ENCODE results near the gene CMTM8.

Gene CMTM8

DNA sequence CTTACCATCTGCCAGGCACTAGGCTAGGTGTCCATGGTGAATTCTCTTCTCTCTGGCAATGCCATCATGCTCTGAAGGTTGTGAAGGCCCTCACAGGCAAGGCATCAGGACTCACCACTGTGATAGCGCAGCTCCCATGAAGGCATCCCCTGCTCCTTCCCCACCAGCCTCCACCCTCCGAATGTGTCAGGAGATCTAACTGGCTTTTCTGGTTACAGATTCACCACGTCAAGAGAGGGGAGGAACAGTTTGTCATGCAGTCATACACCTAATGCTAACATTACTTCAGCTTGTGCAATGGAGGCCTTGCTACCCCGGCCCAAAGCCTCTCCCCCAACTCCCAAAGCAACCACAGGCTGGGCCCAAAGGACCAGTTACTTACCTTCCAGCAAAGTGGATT, 8.9 kb upstream of the CMTM8 start:
- DNase-seq = no peak

DNA sequence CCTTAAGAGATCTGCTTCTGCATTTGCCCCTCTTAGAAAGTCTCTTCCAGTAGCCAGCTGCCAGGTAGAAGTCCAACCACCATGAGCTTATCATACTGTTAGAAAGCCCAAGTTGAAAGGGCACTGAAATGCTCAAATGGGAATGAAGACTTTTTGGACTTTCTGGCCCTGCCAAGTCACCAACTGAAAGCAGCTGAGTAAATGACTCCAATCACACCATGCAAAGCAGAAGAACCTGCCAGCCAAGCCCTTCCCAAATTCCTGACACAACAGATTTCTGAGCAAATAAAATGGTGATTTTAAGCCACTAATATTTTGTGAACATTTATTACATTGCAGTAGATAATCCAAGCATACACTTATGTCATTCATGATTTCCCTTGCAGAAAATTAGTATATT, 2.1 kb upstream of the CMTM8 start:
- DNase-seq = no peak

DNA sequence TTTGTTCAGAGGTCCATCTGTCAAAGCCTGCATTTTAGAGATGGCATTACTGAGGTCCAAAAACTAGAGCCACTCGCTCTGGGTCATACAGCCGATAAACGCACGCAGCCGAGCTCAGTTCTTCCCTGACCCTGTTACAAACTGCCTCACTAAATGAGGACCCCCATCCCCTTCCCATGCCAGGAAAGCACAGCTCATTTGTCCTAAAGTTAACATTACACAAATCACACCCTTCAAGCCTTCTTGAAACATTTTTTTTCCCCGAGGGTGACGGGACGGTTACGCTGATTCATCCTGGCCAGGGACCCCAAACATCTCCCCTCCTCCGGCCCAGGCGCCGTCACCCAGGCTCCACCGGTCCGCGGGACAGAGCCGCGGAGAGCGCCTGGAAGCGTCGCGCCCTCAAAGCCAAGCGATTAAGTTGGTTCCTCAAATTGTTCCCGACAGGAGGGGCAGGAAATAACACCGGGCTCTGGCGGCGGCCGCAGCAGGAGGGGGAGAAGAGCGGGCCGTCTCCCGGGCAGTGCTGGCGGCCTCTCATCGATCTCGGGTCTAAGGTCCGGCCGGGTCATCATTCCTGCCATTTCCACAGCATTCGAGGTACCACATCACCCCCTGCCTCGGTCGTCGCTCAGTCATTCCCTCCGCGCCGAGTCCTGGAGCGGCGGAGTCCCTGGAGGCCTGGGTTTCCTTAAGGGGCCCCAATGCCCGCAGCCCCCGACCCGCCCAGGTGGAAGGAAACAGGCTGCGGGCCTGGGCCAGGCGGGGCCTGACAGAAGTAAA, 619 bp upstream of the CMTM8 start:
- DNase-seq = no peak

DNA sequence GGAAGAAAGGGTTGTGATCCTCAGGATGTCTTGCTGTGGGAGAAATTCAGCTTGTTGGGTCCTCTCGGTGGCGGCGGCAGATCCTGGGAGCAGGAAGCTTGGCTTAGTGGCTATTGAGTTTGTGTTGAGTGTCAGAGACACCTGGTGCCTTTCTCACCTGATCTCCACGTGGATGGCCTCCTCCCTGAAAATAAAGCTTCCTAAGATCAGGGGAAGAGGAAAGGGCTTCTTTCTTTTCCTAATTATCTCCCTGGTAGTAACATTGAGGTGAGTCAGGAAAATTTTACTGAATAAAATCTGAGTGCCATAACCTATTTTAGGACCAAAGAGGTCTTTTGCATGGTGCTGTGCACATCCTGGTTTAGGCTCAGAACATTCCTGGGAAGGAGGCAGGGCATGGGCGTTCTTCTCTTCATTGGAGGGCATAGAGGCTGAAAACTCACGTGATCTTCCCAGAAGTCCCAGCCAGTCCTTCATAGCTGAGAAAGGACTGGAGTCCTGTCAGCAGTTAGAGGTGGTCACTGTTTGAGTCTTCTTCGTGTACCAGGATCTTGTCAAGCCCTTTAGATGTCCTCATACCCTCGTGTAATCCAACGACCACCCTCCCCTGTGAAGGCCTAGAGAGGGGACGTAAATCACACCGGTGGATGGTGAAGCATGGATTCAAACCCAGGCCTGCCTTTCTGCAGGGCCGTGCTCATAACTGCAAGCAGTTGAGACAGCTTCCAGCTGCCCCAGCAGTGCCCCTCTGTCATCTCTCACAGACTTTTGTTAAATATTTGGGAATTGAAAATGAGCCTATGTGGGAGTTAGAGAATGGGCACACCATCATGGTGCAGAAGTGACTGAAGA, 1.1 kb downstream of the CMTM8 start:
- DNase-seq = no peak

DNA sequence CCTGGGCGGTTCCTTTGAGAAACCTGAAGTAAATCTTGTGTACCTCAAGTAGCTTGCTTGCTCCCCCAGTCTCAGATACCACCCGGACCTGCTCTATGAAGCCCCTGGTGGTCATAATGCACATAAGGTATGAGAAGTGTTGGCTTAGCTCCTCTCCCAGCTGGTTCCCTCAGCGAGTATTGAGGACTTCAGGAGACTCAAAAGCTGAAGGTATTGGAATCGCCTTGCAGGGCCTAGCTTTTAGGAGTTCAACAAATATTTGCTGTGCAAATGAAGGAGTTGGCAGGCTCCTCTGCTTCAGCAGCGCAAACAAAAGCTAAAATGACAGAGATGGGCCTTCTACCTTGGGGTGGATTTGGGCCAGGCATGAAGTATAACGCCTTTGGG, 1.7 kb downstream of the CMTM8 start:
- peak; percentile 5 for DNase-seq

DNA sequence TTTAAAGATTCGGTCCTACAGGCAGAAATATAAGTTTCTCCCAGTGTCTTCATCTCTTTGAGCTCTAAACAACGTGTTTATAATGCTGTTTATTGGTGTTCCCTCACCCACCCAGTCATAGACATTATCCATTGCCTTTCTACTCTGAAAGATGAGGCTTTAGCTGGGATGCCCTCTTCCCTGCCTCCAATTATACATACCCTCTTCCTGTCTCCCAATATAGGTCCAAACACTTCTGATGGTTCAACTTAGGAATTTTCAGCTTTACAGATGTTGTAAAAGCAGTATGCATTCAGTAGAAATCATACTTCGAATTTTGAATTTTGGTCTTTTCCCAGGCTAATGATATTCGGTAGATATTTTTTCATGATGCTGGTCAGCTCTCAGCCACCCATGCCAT, 2.6 kb downstream of the CMTM8 start:
- no peak for DNase-seq

DNA sequence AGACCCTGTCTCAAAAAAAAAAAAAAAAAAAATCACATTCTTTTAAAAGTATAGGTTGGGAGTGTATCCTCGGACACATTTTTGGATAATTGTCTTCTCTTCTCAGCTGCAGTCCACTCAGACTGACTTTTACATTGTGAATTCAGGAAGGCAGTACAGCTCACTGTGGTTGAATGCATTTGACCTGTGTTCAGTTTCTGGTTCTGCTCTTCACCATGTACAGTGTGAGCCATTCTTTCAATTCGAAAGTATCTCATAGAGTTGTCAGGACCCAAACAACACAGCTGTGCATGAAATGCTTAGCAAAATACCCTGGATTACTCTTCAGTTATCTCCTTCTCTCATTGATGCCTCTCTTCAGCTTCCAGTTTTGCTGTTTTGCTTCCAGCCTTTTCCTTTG, 5.0 kb downstream of the CMTM8 start:
- no peak for DNase-seq

DNA sequence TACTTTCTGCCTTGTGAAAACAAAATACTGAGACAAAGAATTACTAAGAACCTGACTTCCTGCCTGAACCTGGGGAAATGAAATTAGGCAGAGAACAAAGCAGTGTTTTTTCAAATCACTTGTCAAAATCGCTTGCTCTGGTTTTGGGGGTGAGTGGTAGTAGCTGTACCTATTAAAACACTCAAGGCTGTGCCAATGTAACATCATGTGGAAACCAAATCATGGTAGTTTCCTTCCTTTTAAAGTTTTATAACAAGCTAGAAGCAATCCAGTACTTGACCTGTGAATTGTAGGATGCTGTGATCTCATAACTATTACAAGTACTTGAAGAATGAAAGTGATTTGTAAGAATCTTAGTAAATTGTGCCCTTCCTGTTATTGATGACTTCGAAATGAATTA, 6.7 kb downstream of the CMTM8 start:
- DNase-seq = no peak

DNA sequence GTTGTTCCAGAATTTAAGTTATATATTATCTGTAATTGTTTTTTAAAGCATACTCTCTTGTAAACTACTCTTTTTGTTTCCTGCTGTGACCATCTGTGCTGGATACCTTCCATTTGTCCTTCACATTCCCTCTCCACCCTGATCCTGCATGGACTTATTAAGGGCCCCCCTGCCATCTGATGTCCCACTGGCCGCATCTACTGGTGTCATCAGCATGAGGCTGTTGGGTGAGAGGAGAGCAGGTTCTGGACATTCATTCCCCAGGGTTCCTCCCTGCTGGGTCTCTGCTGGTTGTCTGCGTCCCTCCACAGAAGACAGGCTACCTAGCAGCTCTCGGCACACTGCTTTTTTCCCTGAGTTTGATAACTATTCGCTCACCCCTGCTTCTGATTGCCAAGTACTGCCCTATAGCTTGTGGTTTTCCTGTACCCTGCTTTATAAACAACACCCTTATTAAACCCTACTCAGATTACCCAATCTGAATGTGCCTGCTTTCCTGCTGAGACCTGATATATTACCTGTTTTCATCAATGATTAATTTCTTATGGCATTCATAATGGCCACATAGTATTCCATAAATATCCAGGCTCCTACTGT, 7.7 kb downstream of the CMTM8 start:
- no peak for DNase-seq

DNA sequence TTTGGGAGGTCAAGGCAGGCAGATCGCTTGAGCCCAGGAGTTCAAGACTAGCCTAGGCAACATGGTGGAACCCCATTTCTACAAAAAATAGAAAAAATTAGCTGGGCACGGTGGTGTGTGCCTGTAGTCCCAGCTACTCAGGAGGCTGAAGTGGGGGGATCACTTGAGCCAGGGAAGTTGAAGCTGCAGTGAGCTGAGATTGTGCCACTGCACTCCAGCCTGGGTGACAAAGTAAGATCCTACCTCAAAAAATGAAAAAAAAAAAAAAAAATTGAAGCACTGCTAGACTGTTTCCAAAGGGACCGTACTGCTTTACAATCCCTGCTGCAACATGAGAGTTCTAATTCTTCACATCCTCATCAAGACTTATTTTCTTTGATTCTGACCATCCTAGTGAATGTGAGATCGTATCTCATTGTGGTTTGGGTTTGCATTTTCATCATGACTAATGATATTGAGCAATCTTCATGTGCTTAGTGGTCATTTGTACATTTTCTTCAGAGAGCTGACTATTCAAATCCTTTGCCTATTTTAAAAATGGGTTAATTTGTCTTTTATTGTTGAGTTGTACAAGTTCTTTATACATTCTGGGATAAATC, 10.8 kb downstream of the CMTM8 start:
- DNase-seq = no peak

DNA sequence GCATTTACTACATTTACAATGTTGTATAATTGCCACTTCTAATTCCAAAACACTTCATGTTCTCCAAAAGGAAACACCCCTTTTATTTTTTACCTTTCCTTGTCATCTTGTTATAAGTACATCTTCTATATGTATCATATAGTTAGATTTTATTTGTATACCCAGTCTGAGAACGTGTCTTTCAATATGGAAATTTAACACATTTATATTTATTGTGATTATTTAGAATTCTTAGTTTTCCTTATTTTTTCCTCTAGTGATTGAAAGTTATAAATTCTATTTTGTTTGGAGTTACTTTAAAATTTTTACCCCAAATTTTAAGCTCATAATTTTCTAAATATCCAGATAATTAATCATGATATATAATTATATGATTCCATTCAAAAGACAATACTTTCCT, 15.8 kb downstream of the CMTM8 start:
- DNase-seq = no peak

DNA sequence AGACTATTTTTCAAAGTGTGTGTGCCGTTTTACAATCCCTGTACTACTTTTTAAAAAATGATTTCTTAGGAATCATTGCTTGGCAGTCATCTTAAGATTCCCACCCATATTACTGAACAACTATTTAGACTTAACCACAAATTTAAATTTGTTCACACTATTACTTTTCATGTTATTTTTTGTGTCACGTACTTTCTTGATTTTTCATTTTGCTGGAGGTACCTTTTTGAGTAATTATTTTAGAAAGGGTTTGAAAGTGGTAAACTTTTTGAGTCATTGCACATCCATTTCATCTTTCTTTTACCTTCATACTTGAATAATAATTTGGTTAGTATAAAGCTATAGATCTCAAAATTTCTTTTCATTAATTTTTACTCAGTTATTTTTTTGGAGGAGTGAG, 16.9 kb downstream of the CMTM8 start:
- DNase-seq = no peak

DNA sequence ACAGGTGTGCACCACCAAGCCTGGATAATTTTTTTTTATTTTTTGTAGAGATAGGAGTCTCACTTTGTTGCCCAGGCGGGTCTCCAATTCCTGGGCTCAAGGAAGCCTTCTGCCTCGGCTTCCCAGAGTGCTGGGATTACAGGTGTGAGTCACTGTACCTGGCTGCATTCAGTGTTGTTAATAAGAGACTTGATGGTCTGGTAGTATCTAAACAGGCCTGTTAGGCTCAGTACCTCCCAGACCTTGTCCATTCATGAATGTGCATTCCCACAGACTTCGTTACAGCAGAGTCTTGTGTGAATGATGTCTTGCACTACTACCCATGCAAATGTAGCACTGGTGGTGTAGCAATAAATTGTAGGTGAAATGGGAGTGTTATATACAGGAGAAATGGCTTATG, 17.7 kb downstream of the CMTM8 start:
- DNase-seq = no peak

DNA sequence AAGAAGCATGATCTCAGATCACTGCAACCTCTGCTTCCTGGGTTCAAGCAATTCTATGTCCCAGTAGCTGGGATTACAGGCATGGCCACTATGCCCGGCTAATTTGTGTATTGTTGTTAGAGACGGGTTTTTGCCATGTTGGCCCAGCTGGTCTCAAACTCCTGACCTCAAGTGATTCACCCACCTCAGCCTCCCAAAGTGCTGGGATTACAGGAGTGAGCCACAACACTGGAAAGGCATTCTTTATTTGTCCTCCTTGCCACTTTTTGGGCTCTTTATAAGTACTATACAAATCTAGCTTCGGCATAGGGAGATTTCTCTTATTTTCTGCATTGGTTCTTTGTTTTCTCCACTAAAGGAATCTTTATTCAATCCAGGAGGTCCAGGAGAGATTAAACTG, 18.6 kb downstream of the CMTM8 start:
- DNase-seq = no peak

DNA sequence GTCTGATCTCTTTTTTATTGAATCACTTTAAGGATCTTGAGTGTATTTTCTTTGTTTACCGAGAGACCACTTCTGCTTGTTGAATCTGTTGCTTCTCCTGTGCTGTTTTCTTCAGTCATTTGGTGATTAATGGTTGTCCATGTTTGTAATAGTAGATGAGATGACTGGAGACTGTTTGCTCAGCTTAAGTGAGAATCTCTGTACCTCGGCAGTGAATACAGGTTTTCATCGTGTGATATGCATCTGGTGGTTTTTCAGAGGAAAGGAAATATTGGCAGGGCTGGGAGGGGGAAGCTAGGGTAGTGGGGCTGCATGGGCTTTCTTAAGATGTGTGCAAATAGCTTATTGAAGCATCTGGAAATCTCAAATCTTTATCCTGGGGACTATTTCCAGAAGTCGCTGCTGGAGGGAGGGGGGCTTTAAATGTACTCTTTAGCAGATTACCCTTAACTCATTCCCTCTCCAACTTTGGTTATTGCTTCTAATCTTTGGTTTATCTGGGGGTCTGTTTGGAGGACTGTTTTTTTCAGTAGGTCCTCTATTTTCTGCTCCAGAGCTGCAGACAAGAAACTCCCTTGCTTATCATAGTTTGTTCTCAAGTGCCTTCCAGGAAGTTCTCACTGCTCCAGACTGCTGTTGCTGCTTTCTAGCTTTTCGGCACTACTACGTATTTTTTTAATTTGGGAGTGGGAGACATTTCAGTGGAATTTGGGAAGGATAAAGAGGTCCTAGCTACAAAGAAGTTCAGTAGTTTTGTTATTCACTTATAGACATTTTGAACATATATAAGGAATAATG, 19.4 kb downstream of the CMTM8 start:
- no peak for DNase-seq

DNA sequence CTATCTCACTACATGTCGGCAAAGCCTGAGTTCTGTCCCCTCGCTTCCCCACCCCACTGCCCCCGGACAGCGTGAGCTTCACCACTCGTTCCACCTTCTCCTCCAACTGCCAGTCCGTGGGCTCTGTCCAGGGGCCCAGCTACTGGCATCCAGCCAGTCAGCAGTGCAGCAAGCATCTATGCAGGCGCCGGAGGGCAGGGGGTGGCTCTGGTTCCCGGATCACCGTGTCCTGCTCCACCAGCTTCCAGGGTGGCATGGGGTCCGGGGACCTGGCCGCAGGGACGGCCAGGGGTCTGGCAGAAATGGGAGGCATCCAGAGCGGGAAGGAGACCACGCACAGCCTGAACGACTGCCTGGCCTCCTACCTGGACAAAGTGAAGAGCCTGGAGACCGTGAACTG, 20.4 kb downstream of the CMTM8 start:
- DNase-seq = no peak

DNA sequence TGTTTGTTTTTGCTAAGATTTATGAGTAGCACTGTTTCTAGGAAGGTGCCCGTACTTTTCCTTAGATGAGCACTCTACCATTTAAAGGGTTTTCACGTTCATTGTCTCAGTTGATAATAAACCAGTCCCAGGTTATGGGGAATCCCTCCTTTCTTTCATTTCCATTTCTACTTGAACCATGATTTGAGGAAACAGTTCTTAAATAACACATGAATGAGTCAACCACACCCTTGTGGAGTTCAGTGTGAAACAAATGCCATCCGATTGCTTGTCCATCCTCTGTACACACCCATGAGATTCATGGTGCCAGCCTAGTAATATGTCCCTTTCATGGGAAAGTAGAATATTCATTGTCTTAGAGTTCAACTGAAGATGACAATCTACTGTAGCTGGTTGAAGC, 23.1 kb downstream of the CMTM8 start:
- no peak for DNase-seq

DNA sequence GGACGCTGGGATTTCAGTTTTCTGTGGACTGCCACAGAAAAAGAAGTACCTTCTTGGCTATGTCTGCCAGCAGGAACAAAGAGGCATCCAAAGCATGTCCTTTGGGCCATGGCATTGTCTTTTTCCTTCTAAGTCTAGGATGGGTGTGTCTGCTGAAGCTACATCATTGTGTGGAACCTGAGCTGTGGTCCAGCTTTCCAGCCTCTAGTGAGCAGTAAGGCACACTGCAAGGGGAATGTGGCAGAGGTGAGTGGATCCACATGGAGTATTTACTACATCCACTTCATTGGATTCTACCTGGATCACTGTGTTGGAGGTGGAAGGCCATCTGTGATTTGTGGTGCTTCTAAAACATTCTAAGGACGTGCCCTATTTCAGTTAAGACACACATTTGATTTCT, 23.7 kb downstream of the CMTM8 start:
- no peak for DNase-seq

DNA sequence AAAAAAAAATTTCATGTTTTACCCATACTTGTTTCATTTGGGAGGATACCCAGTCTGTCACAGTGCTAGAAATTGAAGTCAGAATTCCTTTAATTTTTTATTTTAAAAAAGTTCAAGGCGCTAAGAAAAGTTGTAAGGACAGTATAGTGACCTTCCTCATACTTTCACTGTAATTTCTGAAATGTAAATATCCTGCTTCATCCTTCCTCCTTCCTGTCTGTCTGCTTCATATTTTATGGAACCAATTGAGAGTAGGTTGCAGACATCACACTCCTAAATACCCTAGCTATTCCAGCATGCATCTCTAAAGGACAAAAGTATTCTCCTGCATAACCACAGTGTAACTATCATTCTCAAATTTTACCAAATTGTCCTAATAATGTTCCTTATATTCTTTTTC, 35.8 kb downstream of the CMTM8 start:
- no peak for DNase-seq

DNA sequence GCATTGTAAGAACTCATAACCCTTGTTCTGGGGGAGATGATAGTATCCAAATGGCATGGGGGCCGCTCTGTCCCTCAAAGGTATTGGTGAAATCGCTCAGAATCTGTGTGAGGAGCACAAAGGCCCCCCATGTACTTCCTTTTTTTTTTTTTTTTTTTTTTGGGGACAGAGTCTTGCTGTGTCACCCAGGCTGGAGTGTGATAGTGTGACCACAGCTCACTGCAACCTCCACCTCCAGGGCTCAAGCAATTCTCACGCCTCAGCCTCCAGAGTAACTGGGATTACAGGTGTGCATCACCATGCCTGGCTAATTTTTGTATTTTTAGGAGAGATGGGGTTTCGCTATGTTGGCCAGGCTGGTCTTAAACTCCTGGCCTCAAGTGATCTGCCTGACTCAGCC, 37.0 kb downstream of the CMTM8 start:
- no peak for DNase-seq

DNA sequence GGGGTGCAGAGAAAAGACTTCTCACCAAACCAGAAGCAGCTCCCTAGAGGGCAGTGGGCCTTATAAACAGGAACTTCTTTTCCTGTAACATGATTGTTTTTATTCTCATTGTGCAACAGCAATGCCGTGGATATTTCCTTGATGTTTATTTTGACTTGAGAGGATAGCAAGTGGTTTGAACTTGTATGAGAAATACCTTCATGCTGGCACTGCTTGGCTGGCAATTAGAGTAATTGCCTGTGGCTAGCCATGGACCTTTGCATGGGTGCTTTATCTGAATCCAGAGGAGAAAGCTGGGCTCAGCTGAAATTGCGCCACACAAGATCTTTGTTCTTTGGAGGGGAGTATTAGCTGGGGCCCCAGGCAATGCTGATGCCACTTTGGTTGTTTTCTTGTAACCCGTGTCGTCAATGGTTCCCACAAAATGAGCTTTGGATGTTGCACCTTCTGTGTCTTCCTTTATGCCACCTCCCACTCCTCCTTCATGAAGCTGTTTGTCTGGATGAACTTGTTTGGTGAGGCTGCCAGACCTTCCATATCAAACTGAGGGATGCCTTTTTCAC, 37.9 kb downstream of the CMTM8 start:
- DNase-seq = no peak

DNA sequence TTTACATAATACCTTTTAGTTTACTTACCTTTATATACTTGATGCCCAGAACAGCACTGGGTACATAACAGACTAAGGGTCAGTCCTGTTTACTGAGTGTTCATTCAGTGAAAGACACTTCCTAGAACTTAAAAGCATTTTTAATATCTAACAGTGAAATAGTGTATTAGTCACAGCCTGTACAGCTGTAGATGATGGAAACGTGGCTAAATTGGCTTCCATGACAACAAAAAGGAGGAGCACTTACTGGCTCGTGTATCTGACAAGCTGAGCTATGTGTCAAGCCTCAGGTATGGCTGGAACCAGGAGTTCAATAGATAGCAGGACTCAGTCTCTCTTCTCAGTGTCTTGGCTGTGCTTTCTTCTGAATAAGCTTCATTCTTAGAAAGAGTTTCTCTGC, 40.2 kb downstream of the CMTM8 start:
- no peak for DNase-seq

All from NCI-H1436 (cell line).